Effector memory CD8-positive, alpha-beta T cell (primary cell): ENCODE results near the gene PDIA6.

ENCODE experiments used
- ATAC-seq: fragments of 150-1000 bp; cut with Tn5 transposase; replicated peaks from 2 replicates; pipeline ENCODE4 v1.10.0; 2021; ENCODE audit warnings: mild to moderate bottlenecking, moderate library complexity
- DNase-seq, 3 experiments: peaks; one replicate each; pipeline ENCODE4 v3.0.0; 2021
- H3K27ac Mint-ChIP-seq, 2 donors: one replicate each; pipeline ENCODE4 v1.8.0; 2022; ENCODE audit warnings: mild to moderate bottlenecking in 2 of 2, mixed read lengths in 2 of 2, moderate library complexity in 2 of 2
- H3K27me3 Mint-ChIP-seq, 2 donors: one replicate each; pipeline ENCODE4 v1.8.0; 2022; ENCODE audit warnings: mixed read lengths in 2 of 2
- H3K36me3 Mint-ChIP-seq: one replicate; pipeline ENCODE4 v1.8.0; 2022; ENCODE audit warnings: mild to moderate bottlenecking, moderate library complexity, mixed read lengths; ENCODE audit not compliant: insufficient read depth
- H3K4me1 Mint-ChIP-seq, 2 donors: one replicate each; pipeline ENCODE4 v1.8.0; 2022; ENCODE audit warnings: low read depth in 2 of 2, mixed read lengths in 2 of 2
- H3K4me3 Mint-ChIP-seq, 2 donors: one replicate each; pipeline ENCODE4 v1.8.0; 2022; ENCODE audit warnings: mild to moderate bottlenecking in 2 of 2, mixed read lengths in 2 of 2, moderate library complexity in 2 of 2
- H3K9me3 Mint-ChIP-seq, 2 donors: one replicate each; pipeline ENCODE4 v1.8.0; 2022; ENCODE audit warnings: mixed read lengths in 2 of 2

The PDIA6 gene

GRCh38 chr2:10841547-10842219 lies 29.1 kb upstream of the PDIA6 start:
- DNase-seq (no peak), ATAC-seq (no peak)
- Mint-ChIP-seq H3K4me1 (peaks cover 0 to 2% of the 10 kb centered on the region in 2 donors), H3K4me3 (no peak overlapping the region), H3K27ac (no peak overlapping the region), H3K36me3 (no peaks in the 10 kb centered on the region), H3K27me3 (peaks cover 49 to 73% of the 10 kb centered on the region in 2 donors), H3K9me3 (peaks cover 15 to 19% of the 10 kb centered on the region in 2 donors)

GRCh38 chr2:10839813-10840212 lies 27.2 kb upstream of the PDIA6 start:
- DNase-seq (no peak), ATAC-seq (no peak)
- peaks cover 15 to 19% of the 10 kb centered on the region in 2 donors for H3K9me3 Mint-ChIP-seq
- peaks cover 43 to 62% of the 10 kb centered on the region in 2 donors for H3K27me3 Mint-ChIP-seq
- H3K27ac Mint-ChIP-seq: peak overlapping the region in 1 of 2 donors; percentile 32
- H3K36me3 Mint-ChIP-seq: no peaks in the 10 kb centered on the region
- H3K4me3 Mint-ChIP-seq: no peak overlapping the region
- H3K4me1 Mint-ChIP-seq: peaks cover 0 to 2% of the 10 kb centered on the region in 2 donors

DNA sequence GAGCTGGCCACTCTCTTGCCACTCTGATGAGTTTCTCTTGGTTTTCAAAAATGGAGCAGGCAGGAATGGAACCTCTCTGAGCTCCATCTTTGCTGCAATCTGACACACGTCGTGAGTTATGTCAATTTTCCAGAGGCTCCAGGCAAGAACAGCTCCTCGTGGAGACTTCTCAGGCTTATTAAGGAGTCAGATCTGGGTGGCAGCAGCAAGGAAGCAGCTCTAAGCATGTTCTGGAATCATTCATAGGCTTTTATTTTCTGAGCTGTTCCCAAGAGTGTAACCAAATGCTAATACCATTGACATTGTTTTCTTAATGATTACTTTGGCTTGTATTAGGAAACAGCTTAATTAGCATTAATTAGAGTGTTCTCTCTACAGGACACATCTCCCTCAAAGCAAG lies 26.1 kb upstream of the PDIA6 start:
- Mint-ChIP-seq H3K4me1 (no peaks in the 10 kb centered on the region), H3K4me3 (no peak overlapping the region), H3K9me3 (peaks cover 15 to 19% of the 10 kb centered on the region in 2 donors), H3K27ac (no peak overlapping the region), H3K27me3 (peaks cover 41 to 51% of the 10 kb centered on the region in 2 donors), H3K36me3 (no peaks in the 10 kb centered on the region)
- no peak for DNase-seq
- ATAC-seq: no peak

- no peak overlapping the region for H3K27ac Mint-ChIP-seq
- H3K27me3 Mint-ChIP-seq: peaks cover 36 to 54% of the 10 kb centered on the region in 2 donors
- no peak overlapping the region for H3K4me3 Mint-ChIP-seq
- peaks cover 0 to under 1% of the 10 kb centered on the region in 2 donors for H3K4me1 Mint-ChIP-seq
- ATAC-seq: no peak
- H3K9me3 Mint-ChIP-seq: peaks cover 13 to 19% of the 10 kb centered on the region in 2 donors
- no peaks in the 10 kb centered on the region for H3K36me3 Mint-ChIP-seq
- DNase-seq: no peak
Observed at GRCh38 chr2:10837298-10838266, 25.0 kb upstream of the PDIA6 start.

- no peaks in the 10 kb centered on the region for H3K36me3 Mint-ChIP-seq
- H3K27me3 Mint-ChIP-seq: peaks cover 52 to 69% of the 10 kb centered on the region in 2 donors
- DNase-seq: peak; percentile 72 to 75 (median 74)
- H3K9me3 Mint-ChIP-seq: peaks cover 5 to 7% of the 10 kb centered on the region in 2 donors
- H3K4me1 Mint-ChIP-seq: peaks cover 0 to 5% of the 10 kb centered on the region in 2 donors
- ATAC-seq: peak; percentile 77
- H3K27ac Mint-ChIP-seq: no peak overlapping the region
- no peak overlapping the region for H3K4me3 Mint-ChIP-seq
Observed at GRCh38 chr2:10835052-10835970, 22.7 kb upstream of the PDIA6 start.

- Mint-ChIP-seq H3K4me3 (no peak overlapping the region), H3K27me3 (peaks cover 53 to 69% of the 10 kb centered on the region in 2 donors), H3K9me3 (no peaks in the 10 kb centered on the region), H3K36me3 (no peaks in the 10 kb centered on the region), H3K27ac (no peak overlapping the region), H3K4me1 (peaks cover 0 to 5% of the 10 kb centered on the region in 2 donors)
- no peak for ATAC-seq
- no peak for DNase-seq
Observed at GRCh38 chr2:10834068-10834655, 21.6 kb upstream of the PDIA6 start.

DNA sequence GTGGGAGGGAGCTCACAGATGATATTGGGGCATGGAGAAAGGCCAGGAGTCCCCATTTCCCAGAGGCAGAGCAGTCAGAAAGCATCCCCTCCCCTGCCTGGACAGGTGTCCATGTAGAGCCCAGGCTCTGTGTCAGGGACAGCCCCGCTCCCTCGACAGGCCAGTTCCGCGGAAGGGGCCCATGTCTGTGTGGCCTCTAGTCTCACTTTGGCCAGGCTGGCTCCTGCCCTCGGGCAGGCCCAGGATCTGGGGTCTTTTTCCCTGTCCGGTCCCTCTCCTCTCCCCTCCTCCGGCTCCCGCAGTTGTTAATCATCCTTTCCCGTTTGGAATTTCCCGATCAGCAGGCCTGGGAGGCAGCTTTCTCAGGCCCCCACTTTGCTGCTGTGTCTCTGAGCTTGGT lies 20.4 kb upstream of the PDIA6 start:
- Mint-ChIP-seq H3K9me3 (no peaks in the 10 kb centered on the region), H3K27me3 (peaks cover 46 to 69% of the 10 kb centered on the region in 2 donors), H3K27ac (no peak overlapping the region), H3K4me1 (peaks cover 0 to 5% of the 10 kb centered on the region in 2 donors), H3K36me3 (no peaks in the 10 kb centered on the region), H3K4me3 (no peak overlapping the region)
- no peak for ATAC-seq
- no peak for DNase-seq

- DNase-seq: peak; percentile 80 to 83 (median 80)
- peak overlapping the region; percentile 23 to 54 for H3K4me3 Mint-ChIP-seq
- ATAC-seq: peak; percentile 90
- peaks cover 0 to 5% of the 10 kb centered on the region in 2 donors for H3K4me1 Mint-ChIP-seq
- H3K36me3 Mint-ChIP-seq: no peaks in the 10 kb centered on the region
- no peaks in the 10 kb centered on the region for H3K9me3 Mint-ChIP-seq
- H3K27me3 Mint-ChIP-seq: peaks cover 39 to 62% of the 10 kb centered on the region in 2 donors
- no peak overlapping the region for H3K27ac Mint-ChIP-seq
Observed at GRCh38 chr2:10832203-10832936, 19.8 kb upstream of the PDIA6 start.

DNA sequence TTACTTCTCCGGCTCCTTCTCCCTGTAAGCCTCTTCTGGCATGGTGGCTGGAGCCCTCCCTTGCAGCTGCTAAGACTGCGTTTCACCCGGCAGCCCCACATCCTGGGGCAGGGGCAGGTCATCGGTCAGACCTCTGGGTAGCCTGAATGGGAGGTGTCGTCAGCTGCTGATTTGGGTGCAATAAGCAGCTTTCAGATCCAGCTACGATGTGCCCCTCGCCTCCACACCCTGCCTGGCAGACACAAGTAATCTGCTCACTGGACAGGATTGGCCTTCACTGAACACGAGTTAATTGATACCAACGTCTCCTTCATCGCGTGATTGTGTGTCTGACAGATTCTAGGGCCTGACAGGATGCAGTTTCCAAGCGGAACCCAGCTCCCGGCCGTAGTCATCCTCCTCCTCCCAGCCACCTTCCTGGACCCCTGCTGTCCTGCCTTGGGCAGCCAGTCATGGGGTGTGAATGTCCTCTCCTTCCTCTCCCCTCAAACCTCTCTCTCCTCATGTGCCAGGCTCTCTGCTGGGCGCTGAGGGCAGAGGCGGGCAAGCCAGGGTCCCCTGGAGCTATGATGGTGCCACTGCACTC lies 18.9 kb upstream of the PDIA6 start:
- no peak for ATAC-seq
- H3K4me3 Mint-ChIP-seq: no peak overlapping the region

DNA sequence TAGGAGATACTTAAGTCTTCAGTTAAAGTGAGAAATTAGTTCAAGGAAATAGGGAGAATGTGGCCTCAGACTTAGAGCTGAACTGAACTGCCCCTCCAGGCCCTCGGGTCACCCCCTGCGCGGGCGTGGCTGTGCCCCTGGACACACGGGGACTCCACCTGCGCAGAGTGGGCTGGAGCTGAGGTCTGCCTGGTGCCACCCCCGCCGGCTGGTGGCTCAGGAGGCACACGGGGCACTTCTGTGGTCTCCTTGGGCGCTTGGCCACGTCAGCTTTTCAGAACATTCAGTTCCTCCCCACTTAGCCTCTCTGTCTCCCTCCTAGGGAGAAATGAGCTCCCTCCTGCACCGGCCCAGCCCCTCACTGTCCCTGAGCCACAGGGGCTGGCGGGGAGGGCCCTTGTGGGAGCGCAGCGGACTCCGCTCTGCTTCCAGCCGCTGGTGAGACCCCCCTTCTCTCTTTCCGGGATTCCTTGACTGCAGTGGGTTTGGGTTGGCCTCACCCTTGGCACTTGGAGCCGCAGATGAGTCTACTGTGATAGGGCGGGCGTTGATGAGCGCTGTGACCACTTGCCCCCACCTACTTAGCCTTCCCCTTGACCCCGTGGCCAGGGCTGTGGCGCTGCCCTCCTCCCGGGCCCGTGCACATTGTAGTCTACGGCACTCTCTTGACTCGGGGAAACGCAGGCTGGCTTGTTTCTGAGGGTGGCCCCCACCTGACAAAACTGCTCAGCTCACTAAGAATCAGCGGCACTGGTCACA lies 18.2 kb upstream of the PDIA6 start:
- no peak for ATAC-seq
- peaks cover 41 to 68% of the 10 kb centered on the region in 2 donors for H3K27me3 Mint-ChIP-seq
- no peaks in the 10 kb centered on the region for H3K36me3 Mint-ChIP-seq
- no peak overlapping the region for H3K27ac Mint-ChIP-seq
- no peak for DNase-seq
- H3K9me3 Mint-ChIP-seq: no peaks in the 10 kb centered on the region
- no peak overlapping the region for H3K4me3 Mint-ChIP-seq
- H3K4me1 Mint-ChIP-seq: peaks cover 0 to 5% of the 10 kb centered on the region in 2 donors

More for the DNA sequence above, 18.9 kb upstream of the PDIA6 start:
- no peak overlapping the region for H3K27ac Mint-ChIP-seq
- H3K27me3 Mint-ChIP-seq: peaks cover 36 to 61% of the 10 kb centered on the region in 2 donors
- H3K4me1 Mint-ChIP-seq: peaks cover 0 to 5% of the 10 kb centered on the region in 2 donors
- H3K9me3 Mint-ChIP-seq: no peaks in the 10 kb centered on the region
- no peak for DNase-seq
- no peaks in the 10 kb centered on the region for H3K36me3 Mint-ChIP-seq

GRCh38 chr2:10830203-10830602 lies 17.6 kb upstream of the PDIA6 start:
- no peak for DNase-seq
- no peaks in the 10 kb centered on the region for H3K36me3 Mint-ChIP-seq
- peaks cover 47 to 74% of the 10 kb centered on the region in 2 donors for H3K27me3 Mint-ChIP-seq
- H3K4me3 Mint-ChIP-seq: no peak overlapping the region
- ATAC-seq: no peak
- H3K27ac Mint-ChIP-seq: no peak overlapping the region
- H3K9me3 Mint-ChIP-seq: no peaks in the 10 kb centered on the region
- H3K4me1 Mint-ChIP-seq: peaks cover 0 to 5% of the 10 kb centered on the region in 2 donors
